Upper lobe of right lung (tissue), 1 donor: Measurements from ENCODE around the gene MX1. TPM values are rescaled to one million over a fixed set of nuclear protein-coding genes. Genes with fewer than 3 reads are reported as not detected.
A peak's percentile ranks its signal among the peaks of the same experiment; 100 is the strongest.

Source experiments
- ATAC-seq: fragments of 200-7000 bp; cut with Tn5 transposase; one replicate; pipeline ENCODE4 v1.9.1; 2020; ENCODE audit warnings: mild to moderate bottlenecking, moderate library complexity
- DNase-seq: peaks from one replicate; pipeline ENCODE4 v3.0.0-alpha.2; 2020
- H3K27ac ChIP-seq: fragments of 200-600 bp; one replicate; pipeline ENCODE4 v1.8.0; 2022
- H3K27me3 ChIP-seq: fragments of 200-600 bp; one replicate; pipeline ENCODE4 v1.8.0; 2022; ENCODE audit warnings: mild to moderate bottlenecking
- H3K36me3 ChIP-seq: fragments of 200-600 bp; one replicate; pipeline ENCODE4 v1.8.0; 2022
- H3K4me1 ChIP-seq: fragments of 200-600 bp; one replicate; pipeline ENCODE4 v1.8.0; 2022
- H3K4me3 ChIP-seq: fragments of 200-600 bp; one replicate; pipeline ENCODE4 v1.8.0; 2022; ENCODE audit warnings: mild to moderate bottlenecking
- H3K9me3 ChIP-seq: fragments of 200-600 bp; one replicate; pipeline ENCODE4 v1.8.0; 2022
- CTCF ChIP-seq: fragments of 200-600 bp; IDR thresholded peaks from one replicate; pipeline ENCODE4 v1.8.0; 2022; ENCODE audit warnings: antibody characterized with exemption
- intact Hi-C: fragments of 100-400 bp; cut with DNase I; formaldehyde crosslinking; loops from one replicate; pipeline ENCODE4 v1.11.0; 2022
- total RNA-seq: library from RNA; stranded (reverse); fragmentation: NEBNext Ultra II Directional; extraction: Animal tissue kit (Norgen Biotek cat#: 25700); gene quantifications from one replicate; pipeline ENCODE4 v1.2.1, GENCODE V29; 2021
- donor health status: DM: no; HTN: yes; CAD: no; lungs with severe emphysema.

Gene MX1
- total RNA-seq, 1 donor from 2014 or later: 142 TPM

DNA sequence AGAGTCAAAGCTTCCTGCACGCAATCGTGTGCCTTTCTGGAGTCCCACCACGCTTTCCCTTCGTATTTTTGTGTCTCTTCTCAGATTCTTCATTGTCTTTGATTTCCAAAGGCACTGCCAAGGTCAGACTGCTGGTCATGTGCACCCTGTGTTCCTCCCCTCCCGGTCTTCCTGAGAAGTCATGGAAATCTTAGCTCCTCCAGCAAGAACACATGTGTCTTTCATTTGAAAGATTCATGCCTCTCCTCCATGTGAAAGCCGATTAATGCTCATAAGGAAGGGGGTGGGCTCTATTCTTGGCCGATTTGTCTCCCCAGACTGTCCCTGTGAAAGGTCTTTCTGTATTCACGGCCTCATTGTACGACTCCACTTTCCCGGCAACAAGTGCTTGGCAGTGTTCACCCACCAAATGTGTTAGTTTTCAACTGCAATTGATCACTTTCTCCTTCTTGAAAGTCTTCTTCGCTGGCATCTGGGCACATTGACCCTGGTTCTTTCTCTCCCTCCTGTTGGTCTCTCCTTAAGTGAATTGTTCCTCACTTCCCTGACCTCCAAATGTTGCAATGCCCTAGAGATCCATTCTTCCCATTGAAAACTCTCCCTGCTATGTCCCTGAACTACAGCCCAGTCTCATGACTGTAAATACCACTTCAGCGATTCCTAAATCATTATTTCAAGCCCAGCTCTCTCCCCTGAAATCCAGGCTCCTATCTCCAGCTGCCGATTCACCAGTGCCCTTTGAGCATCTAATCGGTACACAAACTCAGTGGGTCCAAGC is 38.8 kb upstream of the MX1 start:
- Histone ChIP-seq H3K36me3 (no peaks in the 10 kb centered on the region), H3K4me1 (no peaks in the 10 kb centered on the region), H3K4me3 (no peak overlapping the region), H3K27ac (no peak overlapping the region), H3K9me3 (no peaks in the 10 kb centered on the region), H3K27me3 (no peaks in the 10 kb centered on the region)
- intact Hi-C loops: no loop called here
- no peak for DNase-seq
- TF ChIP-seq CTCF: no peak
- ATAC-seq: no peak

- DNase-seq: no peak
- Histone ChIP-seq H3K36me3 (no peaks in the 10 kb centered on the region), H3K9me3 (no peaks in the 10 kb centered on the region), H3K4me1 (no peaks in the 10 kb centered on the region), H3K4me3 (no peak overlapping the region), H3K27ac (no peak overlapping the region), H3K27me3 (no peaks in the 10 kb centered on the region)
- TF ChIP-seq CTCF: no peak
- intact Hi-C loops: no loop called here
- ATAC-seq: no peak
Observed at GRCh38 chr21:41387824-41388223, 38.2 kb upstream of the MX1 start.

GRCh38 chr21:41388259-41388658 is 37.8 kb upstream of the MX1 start:
- Histone ChIP-seq H3K4me3 (no peak overlapping the region), H3K27me3 (no peaks in the 10 kb centered on the region), H3K9me3 (no peaks in the 10 kb centered on the region), H3K27ac (no peak overlapping the region), H3K36me3 (no peaks in the 10 kb centered on the region), H3K4me1 (no peaks in the 10 kb centered on the region)
- ATAC-seq: peak; percentile 14
- intact Hi-C loops: no loop called here
- TF ChIP-seq CTCF: no peak
- DNase-seq: no peak

DNA sequence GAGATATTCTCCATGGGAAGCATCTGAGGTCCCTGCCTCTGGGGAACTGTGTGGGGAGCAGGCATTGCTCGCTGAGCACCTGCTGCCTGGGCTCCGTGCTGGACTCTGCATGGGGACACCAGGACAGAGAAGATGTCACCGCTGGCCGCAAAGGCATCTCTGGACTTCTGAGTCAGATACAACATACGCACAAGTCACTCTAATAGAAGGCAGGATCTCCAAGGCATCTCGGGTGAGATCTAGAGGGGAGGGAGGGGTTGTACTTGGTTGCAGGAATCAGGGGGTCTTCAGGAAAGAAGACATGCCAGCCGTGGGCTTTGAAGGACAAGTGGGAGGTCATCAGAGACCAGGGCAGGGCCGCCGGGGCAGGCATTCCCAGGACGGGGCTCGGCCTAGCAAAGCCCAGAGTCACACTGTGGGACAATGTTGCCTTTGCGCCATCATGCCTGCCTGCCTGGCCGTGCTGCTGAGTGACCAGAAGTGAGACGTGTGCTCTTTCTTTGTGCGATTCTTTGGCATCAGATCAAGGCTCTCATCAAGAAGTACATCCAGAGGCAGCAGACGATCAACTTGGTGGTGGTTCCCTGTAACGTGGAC is 35.9 kb upstream of the MX1 start:
- intact Hi-C loops: no loop called here
- TF ChIP-seq CTCF: no peak
- H3K27me3 ChIP-seq: no peaks in the 10 kb centered on the region
- H3K9me3 ChIP-seq: no peaks in the 10 kb centered on the region
- H3K36me3 ChIP-seq: no peaks in the 10 kb centered on the region
- H3K4me1 ChIP-seq: no peaks in the 10 kb centered on the region
- H3K27ac ChIP-seq: no peak overlapping the region
- ATAC-seq (no peak), DNase-seq (no peak)
- no peak overlapping the region for H3K4me3 ChIP-seq

- no peak overlapping the region for H3K27ac ChIP-seq
- H3K27me3 ChIP-seq: no peaks in the 10 kb centered on the region
- no peaks in the 10 kb centered on the region for H3K36me3 ChIP-seq
- DNase-seq (no peak), ATAC-seq (no peak)
- H3K4me3 ChIP-seq: no peak overlapping the region
- no peak for TF ChIP-seq CTCF
- intact Hi-C loops: no loop called here
- H3K9me3 ChIP-seq: no peaks in the 10 kb centered on the region
- H3K4me1 ChIP-seq: peaks cover 12% of the 10 kb centered on the region
Observed at GRCh38 chr21:41393876-41394465, 32.1 kb upstream of the MX1 start.
